GM15510 (cell line): ENCODE data around the gene PPP1R13B.

Experiments
- POLR2A ChIP-seq: IDR thresholded peaks from 3 replicates; pipeline ENCODE4 v1.6.1; 2011; ENCODE audit warnings: borderline replicate concordance; ENCODE audit not compliant: insufficient read length; ENCODE audit errors: extremely low read depth

Gene PPP1R13B

GRCh38 chr14:103858063-103858781 lies 10.8 kb upstream of the PPP1R13B start:
- no peak for TF ChIP-seq POLR2A

- no peak for TF ChIP-seq POLR2A
Measured at GRCh38 chr14:103857256-103857655, 9.9 kb upstream of the PPP1R13B start.

GRCh38 chr14:103856607-103857006 lies 9.2 kb upstream of the PPP1R13B start:
- no peak for TF ChIP-seq POLR2A

- no peak for TF ChIP-seq POLR2A
Measured at GRCh38 chr14:103856105-103856504, 8.7 kb upstream of the PPP1R13B start.

GRCh38 chr14:103855734-103856095 lies 8.3 kb upstream of the PPP1R13B start:
- TF ChIP-seq POLR2A = no peak

GRCh38 chr14:103854822-103855733 lies 7.7 kb upstream of the PPP1R13B start:
- no peak for TF ChIP-seq POLR2A

- no peak for TF ChIP-seq POLR2A
Measured at GRCh38 chr14:103854017-103854808, 6.8 kb upstream of the PPP1R13B start.

GRCh38 chr14:103849151-103849886 lies 1.9 kb upstream of the PPP1R13B start:
- no peak for TF ChIP-seq POLR2A

GRCh38 chr14:103848175-103849077 lies 1.1 kb upstream of the PPP1R13B start:
- TF ChIP-seq POLR2A = no peak

- TF ChIP-seq POLR2A = no peak
Measured at GRCh38 chr14:103846543-103847450, 578 bp downstream of the PPP1R13B start.

GRCh38 chr14:103846097-103846496 lies 1.3 kb downstream of the PPP1R13B start:
- no peak for TF ChIP-seq POLR2A

- no peak for TF ChIP-seq POLR2A
Measured at GRCh38 chr14:103845327-103845726, 2.0 kb downstream of the PPP1R13B start.
